Hematopoietic multipotent progenitor cell treated with erythropoietin and hydrocortisone succinate and interleukin-3 and kit ligand, for 8 days (in vitro differentiated cells): ENCODE results near the gene ZNF211.
A peak's percentile ranks its signal among the peaks of the same experiment; 100 is the strongest.

ENCODE experiments used
- DNase-seq: peaks from one replicate; pipeline ENCODE4 v3.0.0-alpha.2; 2015

ZNF211 gene

GRCh38 chr19:57632987-57633831 is at the start of gene ZNF211:
Gene ZNF211 (plus strand): TSS chr19:57633168. CDS start chr19:57633347, 179 bp downstream.
- peak; percentile 96 for DNase-seq

DNA sequence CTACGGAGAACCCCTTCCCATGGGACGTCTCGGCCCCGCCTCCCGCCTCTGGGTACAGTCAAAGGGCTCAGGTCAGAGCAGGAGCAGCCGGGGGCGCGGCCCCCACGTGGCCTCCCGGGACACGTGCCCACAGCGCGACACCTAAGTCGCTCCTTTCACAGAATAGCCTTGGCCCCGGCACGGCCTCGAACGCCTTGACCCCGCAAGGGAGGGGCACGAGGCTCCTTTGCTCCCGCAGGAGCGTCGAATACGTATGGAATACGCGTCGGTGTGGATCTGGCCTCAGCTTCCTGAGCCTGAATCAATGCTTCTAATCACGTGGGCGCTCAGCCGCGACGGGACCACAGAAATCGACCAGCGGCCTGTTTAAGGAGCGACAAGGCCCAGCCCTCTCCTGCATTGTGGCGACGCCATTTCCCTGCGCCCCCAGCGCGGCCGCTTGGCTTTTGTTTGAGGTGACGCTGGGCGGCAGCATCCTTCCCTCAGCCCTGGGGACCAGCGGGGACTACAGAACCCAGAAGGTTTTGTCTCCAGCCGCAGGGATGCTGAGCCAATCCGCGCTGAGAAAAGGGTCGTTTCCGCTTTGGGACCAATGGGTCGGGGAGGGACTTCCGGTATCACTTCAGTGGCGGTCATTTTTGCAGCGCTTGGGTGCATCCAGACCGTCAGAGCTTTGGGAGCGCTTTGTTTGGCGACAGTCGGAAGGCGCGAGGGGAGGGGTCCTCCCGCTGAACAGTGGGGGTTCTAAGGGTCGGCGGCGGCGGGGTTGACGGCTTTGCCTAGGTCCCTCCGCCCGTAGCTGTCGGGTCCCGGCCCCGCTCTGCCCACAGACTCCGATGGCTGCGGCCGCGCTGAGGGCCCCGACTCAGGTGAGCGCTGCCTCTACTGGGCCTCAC is 49.2 kb upstream of the ZNF211 start, which contains the start of gene ZIK1:
TSS of gene ZIK1 (plus strand) at position 625 of the 896 bp plus-strand sequence. CDS start at position 837, 212 bp downstream.
- DNase-seq: peak; percentile 97

GRCh38 chr19:57587529-57587928 is 45.4 kb upstream of the ZNF211 start:
- DNase-seq: no peak

DNA sequence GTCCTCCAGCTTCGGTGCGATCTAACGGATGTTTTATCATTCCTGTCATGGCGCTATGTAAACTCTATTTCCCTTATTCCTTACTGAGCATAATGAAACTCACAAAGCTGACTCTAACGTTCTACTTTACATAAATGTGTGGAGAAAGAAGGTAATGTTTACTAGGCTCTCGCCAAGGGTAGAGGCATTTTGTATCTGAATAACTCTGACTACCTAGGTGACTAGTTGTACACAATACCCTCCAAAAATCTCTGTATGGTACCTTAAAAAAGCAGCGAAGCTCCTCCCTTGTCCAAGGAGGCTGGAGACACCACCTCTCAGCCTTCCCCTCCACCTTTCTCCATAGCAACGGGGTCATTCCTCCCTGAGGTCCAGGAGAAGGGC is 33.6 kb upstream of the ZNF211 start:
- DNase-seq: no peak

DNA sequence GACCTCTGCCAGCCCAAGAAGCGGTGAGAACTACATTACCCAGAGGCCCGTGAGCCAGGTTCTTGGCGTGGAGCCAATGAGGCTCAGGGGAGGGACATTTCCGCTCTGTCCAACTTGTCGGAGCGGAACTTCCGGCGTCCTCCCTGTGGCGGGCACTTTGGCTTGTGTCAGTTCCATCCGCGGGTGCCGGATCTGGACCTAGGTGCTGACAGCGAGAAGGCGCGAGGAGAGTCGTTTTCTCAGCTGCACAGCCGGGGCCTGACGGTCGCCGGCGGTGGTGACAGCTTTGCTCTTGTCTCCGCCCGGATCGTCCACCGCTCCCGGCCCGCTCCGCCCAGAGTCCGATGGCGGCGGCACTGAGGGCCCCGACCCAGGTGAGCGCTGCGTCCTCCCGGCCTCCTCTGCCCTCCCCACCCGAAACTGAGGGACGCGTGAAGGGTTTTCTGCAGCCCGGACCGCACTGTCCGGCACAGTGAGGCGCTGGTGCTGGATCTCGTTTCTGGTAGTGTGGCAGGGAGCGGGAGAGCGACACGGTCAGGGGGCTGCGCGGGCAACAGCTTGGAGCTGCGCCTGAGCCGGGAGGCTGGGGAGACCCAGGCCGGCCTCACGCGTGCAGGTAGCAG is 33.1 kb upstream of the ZNF211 start, which contains the start of gene ZNF530:
TSS of gene ZNF530 (plus strand) at position 125 of the 623 bp plus-strand sequence. CDS start 4,461 bp downstream, outside the sequence.
- DNase-seq: peak; percentile 97

GRCh38 chr19:57606931-57607330 is 26.0 kb upstream of the ZNF211 start:
- DNase-seq: no peak

DNA sequence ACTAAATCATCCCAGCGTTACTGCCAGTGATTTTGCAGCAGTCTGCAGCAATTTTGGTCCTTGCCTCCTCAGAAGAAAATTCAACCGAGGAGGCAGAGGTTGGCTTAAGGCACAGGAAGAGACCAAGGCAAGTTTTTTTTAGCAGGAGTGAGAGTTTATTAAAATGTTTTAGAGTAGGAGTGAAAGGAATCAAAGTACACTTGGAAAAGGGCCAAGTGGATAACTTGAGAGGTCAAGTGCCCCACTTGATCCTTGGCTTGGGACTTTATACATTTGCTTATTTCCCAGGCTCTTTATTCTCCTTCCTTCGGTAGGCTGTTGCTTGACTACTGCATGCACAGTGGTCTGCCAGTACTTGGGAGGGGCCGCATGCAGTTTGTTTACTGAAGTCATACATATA is 21.9 kb upstream of the ZNF211 start:
- no peak for DNase-seq

DNA sequence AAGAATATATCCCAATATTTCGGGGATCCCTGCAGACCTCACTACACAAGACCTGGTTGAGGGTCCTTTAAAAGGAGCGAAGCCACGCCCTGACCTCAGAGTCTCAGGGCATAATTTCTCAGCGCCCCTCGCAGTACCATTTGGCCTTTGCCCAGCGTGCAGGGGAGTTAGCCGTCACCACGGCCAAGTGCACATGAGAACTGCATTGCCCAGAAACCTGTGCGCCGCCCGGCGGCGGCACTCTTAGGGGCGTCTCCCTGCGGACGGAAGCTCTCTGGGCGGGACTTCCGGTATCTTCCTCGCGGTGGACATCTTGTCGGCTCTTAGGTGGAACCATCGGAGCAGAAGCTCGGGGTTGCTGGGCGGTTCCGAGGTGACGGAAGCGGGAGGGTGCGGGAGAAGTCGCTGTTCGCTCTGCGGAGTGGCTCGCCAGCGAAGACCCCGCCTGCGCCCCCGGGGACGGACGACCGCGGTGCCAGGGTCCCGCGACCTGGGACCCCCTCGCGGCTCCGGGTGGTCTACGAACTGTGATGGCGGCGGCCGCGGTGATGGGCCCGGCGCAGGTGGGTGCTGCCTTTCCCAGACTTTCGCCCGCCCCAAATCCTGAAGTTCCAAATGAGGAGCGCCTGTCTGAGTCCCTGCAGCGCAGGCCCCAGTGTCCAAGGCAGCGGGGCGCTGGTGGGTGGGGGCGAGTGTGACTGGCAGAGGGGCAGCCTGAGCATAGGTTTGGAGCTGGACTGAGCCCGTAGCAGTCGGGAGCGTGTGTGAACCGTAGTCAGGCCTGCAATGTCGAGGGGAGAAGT is 18.8 kb upstream of the ZNF211 start, which contains the start of gene ZNF134:
TSS of gene ZNF134 (plus strand) at position 302 of the 803 bp plus-strand sequence. CDS start 5,227 bp downstream, outside the sequence.
- peak; percentile 95 for DNase-seq

DNA sequence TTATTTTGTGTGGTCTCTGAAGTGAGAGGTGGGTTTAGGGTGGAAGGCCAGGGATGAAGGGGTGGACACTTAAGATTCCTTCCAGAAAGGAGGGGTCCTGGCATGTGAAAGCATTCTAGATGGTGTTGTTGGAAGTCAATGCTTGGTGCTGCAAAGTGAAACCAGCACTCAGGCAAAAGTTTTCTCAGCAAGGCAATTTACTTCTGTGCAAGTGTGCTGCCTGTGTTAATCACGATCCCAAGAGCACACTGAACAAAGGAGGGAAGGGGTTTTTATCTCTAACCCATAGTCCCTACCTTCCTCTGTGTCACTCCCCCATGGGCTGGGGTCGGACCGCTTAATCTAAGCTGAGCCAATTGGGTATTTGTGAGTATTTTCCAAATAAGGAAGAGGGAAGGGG is 17.6 kb upstream of the ZNF211 start:
- peak; percentile 38 for DNase-seq

- no peak for DNase-seq
Observed at GRCh38 chr19:57620673-57621348, 12.2 kb upstream of the ZNF211 start.

- no peak for DNase-seq
Observed at GRCh38 chr19:57623091-57623490, 9.9 kb upstream of the ZNF211 start.

DNA sequence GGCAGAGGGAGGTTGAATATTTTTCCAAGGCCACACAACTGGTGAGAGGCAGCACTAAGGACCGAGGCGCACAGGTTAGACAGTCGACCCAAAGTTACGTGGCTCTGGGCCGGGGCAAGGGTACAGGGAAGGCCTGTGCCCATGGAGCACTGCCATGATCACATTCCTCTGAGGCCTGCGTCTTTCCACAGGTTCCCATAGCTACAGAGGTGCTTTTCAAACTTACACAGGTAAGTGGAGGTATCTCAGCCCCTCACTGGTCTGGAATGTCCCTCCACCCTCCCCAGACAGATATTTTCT is 814 bp downstream of the ZNF211 start:
- DNase-seq: no peak

DNA sequence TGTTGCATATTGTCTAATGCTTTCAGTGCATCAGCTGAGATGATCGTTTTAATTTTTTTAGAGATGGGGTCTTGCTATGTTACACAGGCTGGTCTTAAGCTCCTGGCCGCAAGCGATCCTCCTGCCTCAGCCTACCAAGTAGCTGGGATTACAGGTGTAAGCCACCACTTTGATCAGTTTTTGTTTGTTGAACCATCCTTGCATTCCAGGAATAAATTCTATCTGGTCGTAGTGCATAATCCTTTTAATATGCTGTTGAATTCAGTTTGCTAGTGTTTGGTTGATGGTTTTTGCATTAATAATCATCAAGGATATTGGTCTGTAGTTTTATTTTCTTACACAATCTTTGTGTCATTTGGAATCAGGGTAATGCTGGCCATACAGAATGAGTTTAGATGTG is 4.4 kb downstream of the ZNF211 start:
- DNase-seq: no peak

GRCh38 chr19:57641715-57642234 is 8.8 kb downstream of the ZNF211 start:
- no peak for DNase-seq

DNA sequence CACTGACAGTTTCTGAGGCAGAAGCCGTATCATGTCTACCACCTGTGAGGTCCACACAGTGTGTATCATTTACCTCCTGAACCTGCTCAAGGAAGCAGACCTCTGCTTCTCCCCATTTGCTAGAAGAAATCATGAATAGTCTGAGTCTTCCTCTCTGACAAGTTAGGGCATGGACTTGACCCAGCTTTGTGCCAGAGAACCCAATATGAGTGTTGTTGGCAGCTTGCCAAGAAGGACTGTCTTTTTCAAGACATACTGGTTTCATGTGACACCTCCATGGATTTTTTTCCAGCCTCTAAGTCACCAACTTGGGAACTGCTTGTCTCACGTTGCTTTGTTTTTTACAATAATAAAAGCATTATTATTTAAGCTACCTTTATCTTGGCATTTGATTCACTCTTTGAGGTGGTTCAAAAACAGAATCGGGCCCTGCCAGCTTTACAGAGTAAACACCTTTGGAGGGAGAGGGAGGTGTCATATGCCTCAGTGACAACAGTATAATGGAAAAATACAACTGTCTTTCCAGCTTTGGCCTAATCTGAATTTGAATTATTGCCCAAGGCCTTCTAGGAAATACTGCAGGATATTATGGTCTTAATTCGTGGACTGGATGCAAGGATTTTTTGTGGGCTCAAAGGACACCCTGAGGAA is 9.6 kb downstream of the ZNF211 start:
- DNase-seq: peak; percentile 20

DNA sequence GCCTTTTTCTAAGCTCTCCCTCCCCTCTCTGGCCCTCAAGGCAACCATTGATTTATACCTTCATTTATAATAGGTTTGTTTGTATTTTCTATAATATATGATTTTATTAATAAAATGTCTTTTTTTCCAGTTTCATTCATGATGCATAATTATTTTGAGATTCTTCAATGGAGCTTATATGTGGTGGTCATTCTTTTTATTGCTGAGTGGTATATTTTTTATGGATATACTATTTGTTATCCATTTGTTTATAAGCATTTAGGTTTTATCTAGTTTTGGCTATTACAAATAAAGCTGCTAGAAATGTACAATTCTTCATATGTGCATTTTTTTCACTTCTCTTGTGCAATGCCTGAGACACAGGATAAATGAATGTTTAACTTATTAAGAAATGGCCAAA is 10.8 kb downstream of the ZNF211 start:
- DNase-seq: no peak

DNA sequence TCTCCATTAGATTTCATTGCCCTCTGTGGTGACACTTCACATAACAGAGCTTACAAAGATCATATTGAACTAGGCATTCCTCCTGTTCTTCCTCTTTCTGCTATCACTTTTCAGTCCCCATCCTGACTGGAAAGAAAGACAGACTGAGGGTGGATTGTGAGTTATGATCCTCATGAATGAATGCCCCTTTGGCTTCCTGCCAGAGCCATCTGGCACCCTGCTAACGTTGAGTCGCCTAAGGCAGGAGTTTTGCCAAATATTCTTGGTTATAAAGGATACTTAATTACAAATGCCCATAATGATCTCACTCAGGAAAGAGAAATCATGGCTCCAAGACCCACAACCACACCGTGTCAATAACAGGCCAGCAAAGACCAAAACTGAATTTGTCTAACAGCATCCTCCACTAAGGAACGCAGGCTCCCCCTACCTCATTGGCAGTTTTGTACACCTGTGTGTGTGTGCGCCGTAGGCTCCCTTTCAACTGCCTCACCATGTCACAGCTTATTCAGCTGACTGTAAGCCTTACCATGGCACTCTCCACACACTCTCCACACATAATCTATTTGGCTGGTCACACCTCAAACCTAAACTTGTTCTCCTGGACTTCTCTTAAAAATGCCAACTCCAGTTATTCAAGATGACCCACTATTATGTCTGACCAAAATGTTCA is 15.5 kb downstream of the ZNF211 start:
- DNase-seq: no peak

DNA sequence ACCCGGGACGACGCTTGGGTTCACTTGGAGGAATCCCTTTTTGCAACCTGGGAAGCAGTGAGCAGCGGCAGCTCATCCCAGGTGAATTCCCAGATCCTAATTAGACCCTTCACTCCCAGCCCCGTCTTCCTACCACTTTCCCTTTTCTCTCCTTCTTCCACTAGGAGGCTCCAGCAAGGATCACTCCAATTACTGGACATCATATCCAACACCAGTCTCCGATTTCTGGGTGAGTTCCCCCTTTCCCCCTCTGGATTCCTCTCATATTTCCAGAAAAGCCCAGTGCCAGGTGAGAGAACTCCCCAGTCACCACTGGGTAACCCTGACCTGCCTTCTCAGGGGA is 18.7 kb downstream of the ZNF211 start:
- no peak for DNase-seq

DNA sequence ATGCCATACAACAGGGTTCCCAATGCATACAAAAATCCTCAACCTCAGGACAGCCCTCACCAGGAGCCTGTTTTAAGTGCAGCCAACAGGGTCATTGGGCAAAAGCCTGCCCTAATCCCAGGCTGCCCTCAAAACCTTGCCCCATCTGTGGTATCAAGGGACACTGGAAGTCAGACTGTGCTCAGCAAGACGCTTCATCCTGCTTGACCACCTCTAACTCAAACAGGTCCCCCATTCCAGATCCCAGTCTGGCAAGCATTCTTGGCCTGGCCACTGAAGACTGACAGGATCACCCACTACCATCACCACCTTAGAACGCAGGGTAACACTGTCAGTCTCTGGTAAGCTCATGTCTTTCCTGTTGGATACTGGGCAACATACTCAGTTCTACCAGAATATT is 20.7 kb downstream of the ZNF211 start:
- no peak for DNase-seq

DNA sequence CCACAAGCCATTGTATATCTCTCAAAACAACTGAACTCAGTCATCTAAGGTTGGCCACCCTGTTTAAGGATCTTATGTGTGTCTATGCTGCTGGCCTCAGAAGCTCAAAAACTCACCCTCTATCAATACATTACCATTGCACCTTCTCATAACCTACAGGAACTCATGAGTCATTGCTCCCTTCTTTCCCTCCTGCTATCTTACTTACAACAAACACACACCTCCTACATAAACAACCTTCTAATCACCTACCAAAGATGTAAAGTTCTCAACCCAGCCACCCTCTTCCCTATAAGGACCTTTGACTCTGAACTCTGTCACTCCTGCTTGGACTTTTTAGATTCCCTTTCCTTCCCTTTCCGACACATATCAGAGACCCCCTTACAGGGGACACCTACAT is 22.5 kb downstream of the ZNF211 start:
- DNase-seq: no peak
